Breast epithelium (tissue), 3 donors: ENCODE data around the gene L3MBTL2.

Experiments used
- POLR2AphosphoS5 ChIP-seq, 3 donors: sonication (generic); formaldehyde crosslinking; IDR thresholded peaks; one replicate each; pipeline ENCODE4 v1.6.1; 2017; ENCODE audit warnings: antibody characterized with exemption in 3 of 3
- TF ChIP-seq, protein P1 (sequence below), 3 donors: fragments of 450-650 bp; IDR thresholded peaks; one replicate each; pipeline ENCODE4 v1.5.1; 2016 to 2017; ENCODE audit warnings: antibody characterized with exemption in 3 of 3, mild to moderate bottlenecking in 3 of 3, moderate library complexity in 3 of 3

DNA sequence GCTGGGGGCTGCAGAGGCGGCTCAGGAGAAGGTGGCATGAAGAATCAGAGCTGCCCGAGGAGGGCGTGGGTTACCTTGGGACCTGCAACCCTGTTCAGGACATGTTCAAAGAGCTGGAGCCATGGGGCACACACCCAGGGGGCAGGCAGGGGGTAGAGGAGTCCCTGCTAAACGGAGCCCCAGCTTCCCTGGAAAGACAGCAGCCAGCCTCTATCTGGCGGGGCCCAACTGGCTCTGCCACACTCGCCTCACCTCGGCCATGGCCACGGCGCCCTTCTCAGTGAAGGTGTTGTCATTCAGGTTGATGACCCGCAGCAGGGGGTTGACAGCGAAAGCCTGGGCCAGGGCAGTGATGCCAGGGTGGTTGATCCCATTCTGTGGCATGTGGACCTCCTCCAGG is 52.6 kb downstream of the L3MBTL2 start:
- TF ChIP-seq, protein P1, sequence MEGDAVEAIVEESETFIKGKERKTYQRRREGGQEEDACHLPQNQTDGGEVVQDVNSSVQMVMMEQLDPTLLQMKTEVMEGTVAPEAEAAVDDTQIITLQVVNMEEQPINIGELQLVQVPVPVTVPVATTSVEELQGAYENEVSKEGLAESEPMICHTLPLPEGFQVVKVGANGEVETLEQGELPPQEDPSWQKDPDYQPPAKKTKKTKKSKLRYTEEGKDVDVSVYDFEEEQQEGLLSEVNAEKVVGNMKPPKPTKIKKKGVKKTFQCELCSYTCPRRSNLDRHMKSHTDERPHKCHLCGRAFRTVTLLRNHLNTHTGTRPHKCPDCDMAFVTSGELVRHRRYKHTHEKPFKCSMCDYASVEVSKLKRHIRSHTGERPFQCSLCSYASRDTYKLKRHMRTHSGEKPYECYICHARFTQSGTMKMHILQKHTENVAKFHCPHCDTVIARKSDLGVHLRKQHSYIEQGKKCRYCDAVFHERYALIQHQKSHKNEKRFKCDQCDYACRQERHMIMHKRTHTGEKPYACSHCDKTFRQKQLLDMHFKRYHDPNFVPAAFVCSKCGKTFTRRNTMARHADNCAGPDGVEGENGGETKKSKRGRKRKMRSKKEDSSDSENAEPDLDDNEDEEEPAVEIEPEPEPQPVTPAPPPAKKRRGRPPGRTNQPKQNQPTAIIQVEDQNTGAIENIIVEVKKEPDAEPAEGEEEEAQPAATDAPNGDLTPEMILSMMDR (IDR thresholded peaks at IDR 0.05), result no peak
- TF ChIP-seq POLR2AphosphoS5 (IDR thresholded peaks at IDR 0.05), result no peak
